Right lobe of liver (tissue), 6 donors: Measurements from ENCODE around the gene HACD2. TPM values are rescaled to one million over a fixed set of nuclear protein-coding genes. Genes with fewer than 3 reads are reported as not detected.
A peak's percentile ranks its signal among the peaks of the same experiment; 100 is the strongest.

Source experiments
- ATAC-seq, 4 donors: fragments of 200-7000 bp; cut with Tn5 transposase; one replicate each; pipeline ENCODE4 v1.9.1; 2020; ENCODE audit warnings: mild to moderate bottlenecking in 4 of 4, moderate library complexity in 4 of 4
- DNase-seq, 3 donors: peaks; one replicate each; pipeline ENCODE4 v3.0.0-alpha.2; 2020
- H3K27ac ChIP-seq, 3 donors: fragments of 200-600 bp; one replicate each; pipeline ENCODE4 v1.8.0; 2022
- H3K27me3 ChIP-seq, 2 donors: fragments of 200-600 bp; one replicate each; pipeline ENCODE4 v1.8.0; 2022
- H3K36me3 ChIP-seq, 4 donors: fragments of 200-600 bp; sonication (generic) in 1 of 4; one replicate each; pipeline versions ENCODE4 v1.5.1 to v1.8.0; 2017 to 2022; ENCODE audit warnings: control low read depth in 1 of 4
- H3K4me1 ChIP-seq, 4 donors: fragments of 200-600 bp; sonication (generic) in 1 of 4; one replicate each; pipeline versions ENCODE4 v1.5.1 to v1.8.0; 2017 to 2022; ENCODE audit warnings: control low read depth in 1 of 4
- H3K4me3 ChIP-seq, 3 donors: fragments of 200-600 bp; one replicate each; pipeline ENCODE4 v1.8.0; 2022
- H3K9me3 ChIP-seq, 4 donors: fragments of 200-600 bp; sonication (generic) in 1 of 4; one replicate each; pipeline versions ENCODE4 v1.5.1 to v1.8.0; 2017 to 2022; ENCODE audit warnings: control low read depth in 1 of 4
- CTCF ChIP-seq, 4 donors: fragments of 200-600 bp in 3 of 4; fragments of 450-650 bp in 1 of 4; IDR thresholded peaks; one replicate each; pipeline versions ENCODE4 v1.5.1 to v1.8.0; 2016 to 2022; ENCODE audit warnings: antibody characterized with exemption in 4 of 4, mild to moderate bottlenecking in 2 of 4
- POLR2A ChIP-seq: fragments of 450-650 bp; IDR thresholded peaks from one replicate; pipeline ENCODE4 v1.6.1; 2017; ENCODE audit warnings: antibody characterized with exemption, mild to moderate bottlenecking
- WGBS: methylation state at CpG from one replicate; pipeline ENCODE4 v1.1.6; 2018; ENCODE audit warnings: low coverage, low lambda C conversion rate; ENCODE audit not compliant: insufficient coverage; ENCODE audit errors: missing lambda C conversion rate; 5-methylcytosine and 5-hydroxymethylcytosine counted together
- intact Hi-C, 2 donors: fragments of 100-400 bp; cut with DNase I; formaldehyde crosslinking; loops; one replicate each; pipeline versions ENCODE4 v1.11.2 to v1.14.1; 2022
- total RNA-seq, 6 experiments: library from RNA; depleted of rRNA in 2 of 6; stranded (reverse); fragments of >200 nt in 2 of 6; fragmentation: NEBNext Ultra II Directional in 3 of 6; extraction: Animal tissue kit (Norgen Biotek cat#: 25700) in 3 of 6; gene quantifications; one replicate each; pipeline versions ENCODE4 v1.1.0 to v1.2.4, GENCODE V29; 2016 to 2023
- donor health status: DM: no; HTN: yes; CAD: no.
- donor health status: DM: no; HTN: no; CAD: no.
- donor health status: DM: no; HTN: no; CAD: no.
- donor health status: DM: no; HTN: yes; CAD: no.
- donor health status: DM: no; HTN: yes; CAD: no.

Gene HACD2
- total RNA-seq, 6 experiments from 2014 or later: 23.0 to 39.8 (median 27.2) TPM

GRCh38 chr3:123629747-123630047 lies 44.8 kb upstream of the HACD2 start:
- H3K27me3 ChIP-seq: no peaks in the 10 kb centered on the region
- no peaks in the 10 kb centered on the region for H3K9me3 ChIP-seq
- H3K4me1 ChIP-seq: peaks cover 0 to 23% (median 5%) of the 10 kb centered on the region in 4 donors
- intact Hi-C loops: no loop called here
- 82% methylated on average over 2 of the region's 4 CpGs for WGBS
- TF ChIP-seq CTCF (IDR thresholded peaks at IDR 0.05): peak in 1 of 4 donors; percentile 11
- TF ChIP-seq POLR2A: no peak
- H3K4me3 ChIP-seq: no peak overlapping the region
- peak in 1 of 4 donors; percentile 12 for ATAC-seq
- H3K36me3 ChIP-seq: peaks cover 0 to 23% (median 4%) of the 10 kb centered on the region in 4 donors
- DNase-seq: no peak
- H3K27ac ChIP-seq: no peak overlapping the region

- peaks cover 0 to 20% (median 5%) of the 10 kb centered on the region in 4 donors for H3K4me1 ChIP-seq
- H3K36me3 ChIP-seq: peaks cover 0 to 28% (median 4%) of the 10 kb centered on the region in 4 donors
- 83% methylated on average over 13 of the region's 22 CpGs for WGBS
- DNase-seq: no peak
- ATAC-seq: no peak
- no peaks in the 10 kb centered on the region for H3K27me3 ChIP-seq
- H3K27ac ChIP-seq: no peak overlapping the region
- TF ChIP-seq CTCF (IDR thresholded peaks at IDR 0.05) (no peak), POLR2A (no peak)
- H3K9me3 ChIP-seq: no peaks in the 10 kb centered on the region
- no peak overlapping the region for H3K4me3 ChIP-seq
- intact Hi-C loops: no loop called here
Observed at GRCh38 chr3:123628996-123629746, 44.3 kb upstream of the HACD2 start.

GRCh38 chr3:123627673-123628670 lies 43.1 kb upstream of the HACD2 start:
- WGBS: no CpG with 5 or more reads among the region's 6 CpGs
- DNase-seq (peak in 2 of 3 donors; percentile 65 to 71), ATAC-seq (peak; percentile 43 to 82 (median 64))
- no peaks in the 10 kb centered on the region for H3K27me3 ChIP-seq
- intact Hi-C loops: no loop called here
- no peaks in the 10 kb centered on the region for H3K9me3 ChIP-seq
- H3K4me1 ChIP-seq: peaks cover 0 to 9% (median 3%) of the 10 kb centered on the region in 4 donors
- H3K27ac ChIP-seq: no peak overlapping the region
- H3K36me3 ChIP-seq: peaks cover 0 to 34% (median 4%) of the 10 kb centered on the region in 4 donors
- TF ChIP-seq POLR2A (no peak), CTCF (IDR thresholded peaks at IDR 0.05) (no peak)
- H3K4me3 ChIP-seq: no peak overlapping the region

- Histone ChIP-seq H3K4me3 (no peak overlapping the region), H3K4me1 (peaks cover 0 to 4% (median 0%) of the 10 kb centered on the region in 4 donors), H3K27ac (no peak overlapping the region), H3K27me3 (no peaks in the 10 kb centered on the region), H3K9me3 (no peaks in the 10 kb centered on the region), H3K36me3 (peaks cover 0 to 34% (median 7%) of the 10 kb centered on the region in 4 donors)
- 75% methylated on average over 2 of the region's 7 CpGs for WGBS
- intact Hi-C loops: no loop called here
- no peak for DNase-seq
- no peak for ATAC-seq
- no peak for TF ChIP-seq CTCF (IDR thresholded peaks at IDR 0.05)
- TF ChIP-seq POLR2A: no peak
Observed at GRCh38 chr3:123626881-123627280, 42.0 kb upstream of the HACD2 start.
